HepG2 (cell line): ENCODE results near the gene PIGV. TPM values are rescaled to one million over a fixed set of nuclear protein-coding genes. Genes with fewer than 3 reads are reported as not detected.

Experiments used
- ETV5 ChIP-seq: IDR thresholded peaks from 2 replicates; pipeline ENCODE4 v1.6.1; 2018; ENCODE audit warnings: missing biosample characterization, missing genetic modification reagents, inconsistent platforms, borderline replicate concordance
- MIXL1 ChIP-seq: IDR thresholded peaks from 2 replicates; pipeline ENCODE4 v1.6.1; 2016
- PAX8 ChIP-seq: sonication (generic); formaldehyde crosslinking; IDR thresholded peaks from 2 replicates; pipeline ENCODE4 v1.8.0; 2022; ENCODE audit warnings: mild to moderate bottlenecking, missing genetic modification reagents, borderline replicate concordance
- PCBP1 ChIP-seq: fragments of 200-400 bp; formaldehyde crosslinking; IDR thresholded peaks from 2 replicates; pipeline ENCODE4 v1.6.1; 2017; ENCODE audit warnings: mild to moderate bottlenecking, low read depth, low read length, borderline replicate concordance
- SKI ChIP-seq: fragments of 450-650 bp; IDR thresholded peaks from one replicate; pipeline ENCODE4 v1.6.1; 2018; ENCODE audit warnings: mild to moderate bottlenecking; ENCODE audit not compliant: partially characterized antibody
- SOX6 ChIP-seq, 2 experiments: fragments of 450-650 bp in 1 of 2; sonication (generic) in 1 of 2; formaldehyde crosslinking in 1 of 2; IDR thresholded peaks; 2 replicates each; pipeline versions ENCODE4 v1.4.0 to v1.6.1; 2017 to 2020; ENCODE audit warnings: antibody characterized with exemption in 1 of 2, mild to moderate bottlenecking in 1 of 2, missing genetic modification reagents in 1 of 2
- TBP ChIP-seq: sonication (generic); formaldehyde crosslinking; IDR thresholded peaks from 2 replicates; pipeline ENCODE4 v1.5.0; 2020; ENCODE audit warnings: missing genetic modification reagents
- TBX2 ChIP-seq: sonication (generic); formaldehyde crosslinking; IDR thresholded peaks from 2 replicates; pipeline ENCODE4 v1.5.0; 2020; ENCODE audit warnings: missing genetic modification reagents, mild to moderate bottlenecking, borderline replicate concordance
- ZBTB21 ChIP-seq: sonication (generic); formaldehyde crosslinking; IDR thresholded peaks from 2 replicates; pipeline ENCODE4 v1.4.0; 2020; ENCODE audit warnings: missing genetic modification reagents
- ZNF207 ChIP-seq: fragments of 450-650 bp; IDR thresholded peaks from 2 replicates; pipeline ENCODE4 v1.6.1; 2016; ENCODE audit warnings: antibody characterized with exemption, borderline replicate concordance
- ZNF737 ChIP-seq: sonication (generic); formaldehyde crosslinking; IDR thresholded peaks from 2 replicates; pipeline ENCODE4 v1.5.0; 2020; ENCODE audit warnings: missing genetic modification reagents, mild to moderate bottlenecking, borderline replicate concordance
- ZNF775 ChIP-seq: sonication (generic); formaldehyde crosslinking; IDR thresholded peaks from 2 replicates; pipeline ENCODE4 v1.4.0; 2020; ENCODE audit warnings: missing genetic modification reagents, mild to moderate bottlenecking, moderate library complexity, borderline replicate concordance
- polyA plus RNA-seq, 8 experiments: library from polyadenylated mRNA; depleted of rRNA in 3 of 8; stranded (reverse) in 7 of 8; unstranded in 1 of 8; fragments of >200 nt; fragmentation: Illumina TruSeq in 4 of 8; extraction: Trizol in 4 of 8; gene quantifications; 2 replicates each; pipeline versions ENCODE4 v1.2.1 to v1.2.3, GENCODE V29; 2011 to 2016; ENCODE audit warnings: low read depth in 4 of 8, missing spikeins in 1 of 8, mixed read lengths in 1 of 8; ENCODE audit not compliant: insufficient read depth in 1 of 8
- total RNA-seq, 5 experiments: library from RNA; depleted of rRNA; stranded (reverse); fragments of >200 nt; fragmentation: Illumina TruSeq; extraction: Trizol; gene quantifications; 2 replicates each; pipeline ENCODE4 v1.2.3, GENCODE V29; 2016; ENCODE audit warnings: low read depth in 1 of 5
- TF ChIP-seq, protein P1 (sequence below): sonication (generic); formaldehyde crosslinking; IDR thresholded peaks from 2 replicates; pipeline ENCODE4 v1.4.0; 2020; ENCODE audit warnings: mild to moderate bottlenecking, missing genetic modification reagents, borderline replicate concordance
- TF ChIP-seq, protein P2 (sequence below): IDR thresholded peaks from 2 replicates; pipeline ENCODE4 v1.6.1; 2016; ENCODE audit warnings: mild to moderate bottlenecking
- TF ChIP-seq, protein P3 (sequence below): sonication (generic); formaldehyde crosslinking; conservative IDR thresholded peaks from 2 replicates; pipeline ENCODE4 v1.4.0; 2020; ENCODE audit warnings: missing genetic modification reagents
- TF ChIP-seq, protein P4 (sequence below): sonication (generic); formaldehyde crosslinking; IDR thresholded peaks from 2 replicates; pipeline ENCODE4 v1.5.0; 2020; ENCODE audit warnings: mild to moderate bottlenecking, missing genetic modification reagents
- TF ChIP-seq, protein P5 (sequence below): IDR thresholded peaks from 2 replicates; pipeline ENCODE4 v1.6.1; 2016; ENCODE audit warnings: low read depth, borderline replicate concordance

PIGV gene
- total and polyA plus RNA-seq, 2 of the 13 experiments (the other 11 are each of a cell fraction or from before 2014, with no cell fraction given), result 13.5 to 22.7 TPM

DNA sequence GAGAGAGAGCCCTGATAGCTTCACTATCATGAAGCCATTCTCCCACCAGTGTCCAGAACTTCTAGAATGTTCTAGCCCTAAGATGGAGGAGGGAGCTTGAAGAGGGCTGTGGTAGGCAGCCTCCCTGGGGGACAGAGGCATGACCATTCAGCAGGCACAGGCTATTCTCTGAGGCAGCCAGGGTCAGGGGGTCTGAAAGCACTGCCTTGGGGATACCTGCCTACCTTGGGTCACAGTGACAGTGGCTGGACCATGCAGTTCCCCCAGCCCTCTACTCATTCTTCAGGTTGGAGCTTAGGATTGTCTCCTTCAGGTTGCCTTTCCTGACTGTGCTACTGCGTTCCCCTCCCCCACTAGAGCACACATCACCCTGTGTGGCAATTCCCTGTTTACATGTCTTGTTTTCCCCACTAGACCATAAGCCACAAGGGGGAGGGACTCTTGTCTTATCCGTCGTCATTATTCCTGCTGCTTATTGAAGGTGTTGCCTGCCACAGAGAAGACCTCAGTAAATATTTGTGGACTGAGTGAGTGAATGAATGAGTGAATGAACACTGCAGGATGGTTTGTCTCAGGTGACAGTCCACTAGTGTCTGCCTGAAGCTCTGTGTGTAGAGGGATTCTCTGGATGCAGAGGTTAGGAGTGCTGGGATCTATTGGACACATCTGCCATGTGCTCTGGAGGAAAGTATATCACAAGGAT lies 43.9 kb downstream of the PIGV start (continued):
- TF ChIP-seq, protein P1, sequence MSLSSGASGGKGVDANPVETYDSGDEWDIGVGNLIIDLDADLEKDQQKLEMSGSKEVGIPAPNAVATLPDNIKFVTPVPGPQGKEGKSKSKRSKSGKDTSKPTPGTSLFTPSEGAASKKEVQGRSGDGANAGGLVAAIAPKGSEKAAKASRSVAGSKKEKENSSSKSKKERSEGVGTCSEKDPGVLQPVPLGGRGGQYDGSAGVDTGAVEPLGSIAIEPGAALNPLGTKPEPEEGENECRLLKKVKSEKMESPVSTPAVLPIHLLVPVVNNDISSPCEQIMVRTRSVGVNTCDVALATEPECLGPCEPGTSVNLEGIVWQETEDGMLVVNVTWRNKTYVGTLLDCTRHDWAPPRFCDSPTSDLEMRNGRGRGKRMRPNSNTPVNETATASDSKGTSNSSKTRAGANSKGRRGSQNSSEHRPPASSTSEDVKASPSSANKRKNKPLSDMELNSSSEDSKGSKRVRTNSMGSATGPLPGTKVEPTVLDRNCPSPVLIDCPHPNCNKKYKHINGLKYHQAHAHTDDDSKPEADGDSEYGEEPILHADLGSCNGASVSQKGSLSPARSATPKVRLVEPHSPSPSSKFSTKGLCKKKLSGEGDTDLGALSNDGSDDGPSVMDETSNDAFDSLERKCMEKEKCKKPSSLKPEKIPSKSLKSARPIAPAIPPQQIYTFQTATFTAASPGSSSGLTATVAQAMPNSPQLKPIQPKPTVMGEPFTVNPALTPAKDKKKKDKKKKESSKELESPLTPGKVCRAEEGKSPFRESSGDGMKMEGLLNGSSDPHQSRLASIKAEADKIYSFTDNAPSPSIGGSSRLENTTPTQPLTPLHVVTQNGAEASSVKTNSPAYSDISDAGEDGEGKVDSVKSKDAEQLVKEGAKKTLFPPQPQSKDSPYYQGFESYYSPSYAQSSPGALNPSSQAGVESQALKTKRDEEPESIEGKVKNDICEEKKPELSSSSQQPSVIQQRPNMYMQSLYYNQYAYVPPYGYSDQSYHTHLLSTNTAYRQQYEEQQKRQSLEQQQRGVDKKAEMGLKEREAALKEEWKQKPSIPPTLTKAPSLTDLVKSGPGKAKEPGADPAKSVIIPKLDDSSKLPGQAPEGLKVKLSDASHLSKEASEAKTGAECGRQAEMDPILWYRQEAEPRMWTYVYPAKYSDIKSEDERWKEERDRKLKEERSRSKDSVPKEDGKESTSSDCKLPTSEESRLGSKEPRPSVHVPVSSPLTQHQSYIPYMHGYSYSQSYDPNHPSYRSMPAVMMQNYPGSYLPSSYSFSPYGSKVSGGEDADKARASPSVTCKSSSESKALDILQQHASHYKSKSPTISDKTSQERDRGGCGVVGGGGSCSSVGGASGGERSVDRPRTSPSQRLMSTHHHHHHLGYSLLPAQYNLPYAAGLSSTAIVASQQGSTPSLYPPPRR, result peak; percentile 87
- TF ChIP-seq ZNF207, result no peak
- TF ChIP-seq MIXL1 (CRISPR knock-in tag), result peak; percentile 75; the same call in 1 of the 2 replicates
- no peak for TF ChIP-seq PAX8
- TF ChIP-seq, protein P2, sequence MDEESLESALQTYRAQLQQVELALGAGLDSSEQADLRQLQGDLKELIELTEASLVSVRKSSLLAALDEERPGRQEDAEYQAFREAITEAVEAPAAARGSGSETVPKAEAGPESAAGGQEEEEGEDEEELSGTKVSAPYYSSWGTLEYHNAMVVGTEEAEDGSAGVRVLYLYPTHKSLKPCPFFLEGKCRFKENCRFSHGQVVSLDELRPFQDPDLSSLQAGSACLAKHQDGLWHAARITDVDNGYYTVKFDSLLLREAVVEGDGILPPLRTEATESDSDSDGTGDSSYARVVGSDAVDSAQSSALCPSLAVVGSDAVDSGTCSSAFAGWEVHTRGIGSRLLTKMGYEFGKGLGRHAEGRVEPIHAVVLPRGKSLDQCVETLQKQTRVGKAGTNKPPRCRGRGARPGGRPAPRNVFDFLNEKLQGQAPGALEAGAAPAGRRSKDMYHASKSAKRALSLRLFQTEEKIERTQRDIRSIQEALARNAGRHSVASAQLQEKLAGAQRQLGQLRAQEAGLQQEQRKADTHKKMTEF (CRISPR knock-in tag), result peak; percentile 78; the same call in 1 of the 2 replicates
- TF ChIP-seq PCBP1, result no peak
- no peak for TF ChIP-seq SOX6 (IDR thresholded peaks at IDR 0.05)
- TF ChIP-seq SOX6 (CRISPR knock-in tag; IDR thresholded peaks at IDR 0.05), result peak; percentile 84
- TF ChIP-seq SKI, result peak; percentile 75
- TF ChIP-seq ZNF737 (CRISPR knock-in tag), result no peak
- peak; percentile 57; the same call in 1 of the 2 replicates for TF ChIP-seq TBX2 (CRISPR knock-in tag)
- no peak for TF ChIP-seq ZNF775 (CRISPR knock-in tag)
- TF ChIP-seq, protein P3, sequence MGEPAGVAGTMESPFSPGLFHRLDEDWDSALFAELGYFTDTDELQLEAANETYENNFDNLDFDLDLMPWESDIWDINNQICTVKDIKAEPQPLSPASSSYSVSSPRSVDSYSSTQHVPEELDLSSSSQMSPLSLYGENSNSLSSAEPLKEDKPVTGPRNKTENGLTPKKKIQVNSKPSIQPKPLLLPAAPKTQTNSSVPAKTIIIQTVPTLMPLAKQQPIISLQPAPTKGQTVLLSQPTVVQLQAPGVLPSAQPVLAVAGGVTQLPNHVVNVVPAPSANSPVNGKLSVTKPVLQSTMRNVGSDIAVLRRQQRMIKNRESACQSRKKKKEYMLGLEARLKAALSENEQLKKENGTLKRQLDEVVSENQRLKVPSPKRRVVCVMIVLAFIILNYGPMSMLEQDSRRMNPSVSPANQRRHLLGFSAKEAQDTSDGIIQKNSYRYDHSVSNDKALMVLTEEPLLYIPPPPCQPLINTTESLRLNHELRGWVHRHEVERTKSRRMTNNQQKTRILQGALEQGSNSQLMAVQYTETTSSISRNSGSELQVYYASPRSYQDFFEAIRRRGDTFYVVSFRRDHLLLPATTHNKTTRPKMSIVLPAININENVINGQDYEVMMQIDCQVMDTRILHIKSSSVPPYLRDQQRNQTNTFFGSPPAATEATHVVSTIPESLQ (CRISPR knock-in tag), result no peak
- TF ChIP-seq, protein P4, sequence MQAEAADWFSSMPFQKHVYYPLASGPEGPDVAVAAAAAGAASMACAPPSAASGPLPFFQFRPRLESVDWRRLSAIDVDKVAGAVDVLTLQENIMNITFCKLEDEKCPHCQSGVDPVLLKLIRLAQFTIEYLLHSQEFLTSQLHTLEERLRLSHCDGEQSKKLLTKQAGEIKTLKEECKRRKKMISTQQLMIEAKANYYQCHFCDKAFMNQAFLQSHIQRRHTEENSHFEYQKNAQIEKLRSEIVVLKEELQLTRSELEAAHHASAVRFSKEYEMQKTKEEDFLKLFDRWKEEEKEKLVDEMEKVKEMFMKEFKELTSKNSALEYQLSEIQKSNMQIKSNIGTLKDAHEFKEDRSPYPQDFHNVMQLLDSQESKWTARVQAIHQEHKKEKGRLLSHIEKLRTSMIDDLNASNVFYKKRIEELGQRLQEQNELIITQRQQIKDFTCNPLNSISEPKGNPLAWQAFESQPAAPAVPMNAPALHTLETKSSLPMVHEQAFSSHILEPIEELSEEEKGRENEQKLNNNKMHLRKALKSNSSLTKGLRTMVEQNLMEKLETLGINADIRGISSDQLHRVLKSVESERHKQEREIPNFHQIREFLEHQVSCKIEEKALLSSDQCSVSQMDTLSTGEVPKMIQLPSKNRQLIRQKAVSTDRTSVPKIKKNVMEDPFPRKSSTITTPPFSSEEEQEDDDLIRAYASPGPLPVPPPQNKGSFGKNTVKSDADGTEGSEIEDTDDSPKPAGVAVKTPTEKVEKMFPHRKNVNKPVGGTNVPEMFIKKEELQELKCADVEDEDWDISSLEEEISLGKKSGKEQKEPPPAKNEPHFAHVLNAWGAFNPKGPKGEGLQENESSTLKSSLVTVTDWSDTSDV (CRISPR knock-in tag), result no peak
- TF ChIP-seq ZBTB21 (CRISPR knock-in tag), result no peak
- 0 out of 2 replicates have a peak, but pooled peaks have one; percentile 23 for TF ChIP-seq ETV5
- TF ChIP-seq, protein P5, sequence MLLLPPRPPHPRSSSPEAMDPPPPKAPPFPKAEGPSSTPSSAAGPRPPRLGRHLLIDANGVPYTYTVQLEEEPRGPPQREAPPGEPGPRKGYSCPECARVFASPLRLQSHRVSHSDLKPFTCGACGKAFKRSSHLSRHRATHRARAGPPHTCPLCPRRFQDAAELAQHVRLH (CRISPR knock-in tag), result 0 out of 2 replicates have a peak, but pooled peaks have one; percentile 54
- no peak for TF ChIP-seq TBP
